ENCODE results near the gene PCBP3.

Gene PCBP3

GRCh38 chr21:45786660-45787059 is 143.1 kb downstream of the PCBP3 start:
- DNase-seq: no peak

GRCh38 chr21:45787371-45787770 is 143.8 kb downstream of the PCBP3 start:
- no peak for DNase-seq

DNA sequence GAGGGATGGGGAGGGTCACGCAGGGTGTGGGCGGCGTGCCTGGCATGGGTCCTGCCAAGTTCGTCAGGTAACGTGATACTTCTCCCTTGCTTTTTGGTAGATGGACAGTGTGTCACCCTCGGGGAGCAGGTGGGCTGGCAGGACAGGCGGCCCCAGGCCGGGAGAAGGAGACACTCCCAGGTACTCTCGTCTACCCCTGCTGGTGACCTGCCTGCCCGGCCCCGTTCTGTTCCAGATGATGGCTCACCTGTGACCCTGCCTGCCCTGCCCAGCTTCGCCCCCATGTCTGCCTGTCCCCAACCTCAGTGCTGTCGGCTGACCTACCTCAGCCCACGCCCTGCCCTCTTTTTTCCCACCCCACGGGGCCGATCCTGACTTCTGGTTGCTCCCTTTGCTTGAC is 144.7 kb downstream of the PCBP3 start:
- DNase-seq: no peak

GRCh38 chr21:45788637-45789506 is 145.3 kb downstream of the PCBP3 start:
- no peak for DNase-seq

DNA sequence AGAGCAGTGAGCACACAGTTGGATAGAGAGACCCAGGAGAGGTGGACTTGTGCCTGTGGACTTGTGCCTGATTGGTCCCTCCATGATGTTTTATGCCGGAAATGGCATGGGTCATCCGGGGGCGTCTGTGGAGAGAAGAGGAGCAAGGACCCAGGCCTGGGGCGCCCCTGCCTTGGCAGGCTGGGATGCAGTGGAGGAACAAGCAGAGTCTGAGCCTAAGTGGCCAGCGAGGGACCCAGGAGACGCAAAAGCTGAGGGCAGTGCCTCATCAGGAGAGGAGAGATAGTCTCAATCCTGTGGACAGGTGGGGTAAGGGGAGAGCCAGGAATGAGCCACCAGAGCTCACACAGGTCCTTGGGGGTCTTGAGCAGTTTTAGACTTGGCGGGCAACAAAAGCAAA is 146.9 kb downstream of the PCBP3 start:
- no peak for DNase-seq

GRCh38 chr21:45791562-45792418 is 148.3 kb downstream of the PCBP3 start:
- DNase-seq: peak in 1 of 56 donors; percentile 20

- DNase-seq: no peak
These were observed 149.3 kb downstream of the PCBP3 start for GRCh38 chr21:45792682-45793383.

DNA sequence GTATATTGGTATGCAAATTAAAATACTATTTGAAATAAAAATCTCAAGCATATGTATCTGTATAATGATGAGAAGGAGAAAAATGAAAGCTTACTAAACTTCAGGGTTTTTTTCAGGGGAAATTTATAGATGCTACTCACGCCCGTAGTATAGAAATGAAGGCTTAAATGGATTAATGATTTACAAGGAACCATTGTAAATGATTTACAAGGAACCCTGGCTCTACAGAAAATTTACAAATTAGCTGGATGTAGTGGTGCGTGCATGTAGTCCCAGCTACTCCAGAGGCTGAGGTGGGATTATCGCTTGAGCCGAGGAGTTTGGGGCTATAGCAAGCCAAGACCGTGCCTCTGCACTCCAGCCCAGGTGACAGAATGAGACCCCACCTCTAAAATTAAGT is 150.5 kb downstream of the PCBP3 start:
- no peak for DNase-seq

- DNase-seq: no peak
These were observed 152.5 kb downstream of the PCBP3 start for GRCh38 chr21:45796003-45796402.

- no peak for DNase-seq
These were observed 153.8 kb downstream of the PCBP3 start for GRCh38 chr21:45797338-45797737.

GRCh38 chr21:45799765-45800338 is 156.3 kb downstream of the PCBP3 start:
- no peak for DNase-seq

DNA sequence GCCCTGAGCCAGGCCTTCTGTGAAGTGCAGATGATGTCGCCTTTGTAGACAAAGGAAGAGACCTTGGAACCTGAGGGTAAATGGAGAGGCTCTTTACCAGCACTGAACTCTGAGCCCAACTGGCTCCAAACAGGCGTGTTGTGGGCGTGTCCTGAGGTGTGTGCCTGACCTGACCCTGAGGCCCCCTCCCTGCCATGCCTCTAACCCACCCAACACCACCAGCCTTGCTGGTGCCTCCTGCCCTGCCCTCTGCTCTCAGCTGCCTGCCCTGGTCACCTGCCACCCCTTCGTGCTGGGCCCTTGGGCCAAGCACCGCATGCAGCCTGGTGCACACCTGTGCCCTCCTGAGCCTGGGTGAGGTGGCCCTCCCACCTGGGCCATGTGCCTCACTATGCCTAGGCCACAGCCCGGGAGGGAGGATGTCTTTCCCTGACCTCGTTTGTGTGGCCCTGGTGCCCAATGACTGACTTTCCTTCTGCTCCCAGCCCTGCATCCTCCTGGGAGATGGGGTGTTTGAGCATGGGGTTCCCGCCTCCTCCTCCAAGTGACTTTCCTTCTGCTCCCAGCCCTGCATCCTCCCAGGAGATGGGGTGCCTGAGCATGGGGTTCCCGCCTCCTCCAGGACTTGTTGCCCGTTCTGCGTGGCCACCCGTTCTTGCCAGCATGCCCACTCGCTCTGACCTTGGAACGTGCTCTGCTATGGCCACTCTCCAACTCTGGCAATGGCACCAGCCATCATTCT is 157.0 kb downstream of the PCBP3 start:
- DNase-seq: no peak

- DNase-seq: no peak
These were observed 157.8 kb downstream of the PCBP3 start for GRCh38 chr21:45801129-45801964.

- DNase-seq: no peak
These were observed 158.5 kb downstream of the PCBP3 start for GRCh38 chr21:45801989-45802388.

DNA sequence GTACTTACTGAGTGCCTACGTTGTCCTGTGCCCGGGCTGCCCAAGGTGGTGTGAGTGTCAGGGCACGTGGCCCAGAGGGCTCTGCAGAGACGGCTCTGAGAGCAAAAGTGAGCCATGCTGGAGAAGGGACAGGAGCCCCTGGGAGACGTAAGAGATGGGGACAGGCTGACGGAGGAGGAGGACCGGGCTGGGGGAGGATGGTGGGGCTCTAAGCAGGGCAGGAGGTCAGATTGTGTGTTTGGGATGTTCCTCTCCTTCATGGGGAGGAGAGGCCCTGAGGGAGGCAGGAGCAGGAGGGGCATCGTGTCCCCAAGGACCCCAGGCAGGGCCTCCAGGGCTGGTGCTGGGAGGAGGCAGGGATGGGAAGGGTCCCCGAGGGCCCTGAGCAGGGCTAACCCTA is 158.9 kb downstream of the PCBP3 start:
- DNase-seq: no peak

- no peak for DNase-seq
These were observed 159.6 kb downstream of the PCBP3 start for GRCh38 chr21:45802956-45803617.

- DNase-seq: no peak
These were observed 160.3 kb downstream of the PCBP3 start for GRCh38 chr21:45803618-45804340.

GRCh38 chr21:45804809-45805313 is 161.3 kb downstream of the PCBP3 start:
- no peak for DNase-seq
